ENCODE results near the gene SLC1A7.

- TF ChIP-seq CTCF (IDR thresholded peaks at IDR 0.05) (no peak), POLR2AphosphoS5 (IDR thresholded peaks at IDR 0.05; ENCODE audit: low read depth, low read length) (no peak), TCF7L2 (IDR thresholded peaks at IDR 0.05; ENCODE audit: low read depth, low read length) (no peak), REST (IDR thresholded peaks at IDR 0.05; ENCODE audit: insufficient read depth in 1 of 2, low read depth in 2 of 2, low read length in 1 of 2) (no peak), SIN3A (IDR thresholded peaks at IDR 0.05; ENCODE audit: borderline replicate concordance, insufficient read depth, low read depth, low read length) (no peak)
Measured at GRCh38 chr1:53071167-53071865, 71.1 kb downstream of the SLC1A7 start.
